Kidney (tissue), 14 donors: ENCODE measurements around the gene FOXP2. TPM values are rescaled to one million over a fixed set of nuclear protein-coding genes. Genes with fewer than 3 reads are reported as not detected.

ENCODE experiments used
- DNase-seq, 5 donors: peaks; one replicate each; pipeline ENCODE4 v3.0.0-alpha.2; 2013 to 2020
- FAIRE-seq: peaks from 2 replicates; lab custom pipeline; 2012; peaks lifted over from hg19 to GRCh38; lab: Jason Lieb, UNC
- H3K27ac ChIP-seq, 2 donors: one replicate each; pipeline ENCODE4 v1.7.0; 2013; ENCODE audit warnings: low read depth in 2 of 2, low read length in 2 of 2, inconsistent platforms in 1 of 2
- H3K27me3 ChIP-seq: one replicate; pipeline ENCODE4 v1.7.1; 2013; ENCODE audit warnings: low read length, inconsistent platforms; ENCODE audit not compliant: control insufficient read depth, insufficient read depth
- H3K36me3 ChIP-seq, 3 donors: one replicate each; pipeline versions ENCODE4 v1.7.0 to v1.7.1; 2013; ENCODE audit warnings: low read length in 3 of 3, control low read depth in 1 of 3, inconsistent platforms in 1 of 3; ENCODE audit not compliant: insufficient read depth in 3 of 3, control insufficient read depth in 2 of 3
- H3K4me1 ChIP-seq, 3 donors: one replicate each; pipeline versions ENCODE4 v1.7.0 to v1.7.1; 2013; ENCODE audit warnings: low read length in 3 of 3, inconsistent platforms in 1 of 3, low read depth in 1 of 3; ENCODE audit not compliant: control insufficient read depth in 2 of 3, insufficient read depth in 2 of 3
- H3K4me3 ChIP-seq, 3 donors: one replicate each; pipeline versions ENCODE4 v1.7.0 to v1.8.1; 2013; ENCODE audit warnings: low read length in 3 of 3, control low read depth in 1 of 3, inconsistent platforms in 1 of 3
- H3K9ac ChIP-seq, 3 donors: one replicate each; pipeline versions ENCODE4 v1.7.0 to v1.7.1; 2013; ENCODE audit warnings: low read length in 3 of 3, control low read depth in 1 of 3, inconsistent platforms in 1 of 3
- H3K9me3 ChIP-seq, 3 donors: one replicate each; pipeline versions ENCODE4 v1.7.0 to v1.7.1; 2013; ENCODE audit warnings: low read length in 3 of 3, control low read depth in 1 of 3, inconsistent platforms in 1 of 3; ENCODE audit not compliant: control insufficient read depth in 2 of 3, insufficient read depth in 1 of 3
- intact Hi-C: fragments of 100-400 bp; cut with DNase I; formaldehyde crosslinking; loops from one replicate; pipeline ENCODE4 v1.11.1; 2022
- polyA plus RNA-seq: library from polyadenylated mRNA; stranded (reverse); fragments of 350-450 nt; fragmentation: Illumina TruSeq; extraction: RNeasy Lipid Tissue Mini Kit (QIAGEN cat#74804); gene quantifications from one replicate; pipeline ENCODE4 v1.2.3, GENCODE V29; 2014; ENCODE audit warnings: low read depth, low replicate concordance; ENCODE audit not compliant: insufficient read depth
- total RNA-seq: library from RNA; stranded (reverse); fragmentation: NEBNext Ultra II Directional; extraction: Animal tissue kit (Norgen Biotek cat#: 25700); gene quantifications from one replicate; pipeline ENCODE4 v1.2.1, GENCODE V29; 2021
- TF ChIP-seq, protein P1 (sequence below): IDR thresholded peaks from 3 replicates; pipeline ENCODE4 v1.5.1; 2012; ENCODE audit warnings: mild to moderate bottlenecking, moderate library complexity, borderline replicate concordance; ENCODE audit not compliant: insufficient read depth; ENCODE audit errors: extremely low read depth
- donor health status: control.
- donor health status: control.
- donor health status: control.
- donor health status: control.
- donor health status: control.
- donor health status: DM: yes; HTN: yes; CAD: no.
- donor health status: Normal renal cell carcinoma (clear cell type).

Gene FOXP2
- total and polyA plus RNA-seq, 2 donors from 2014 or later, result 0.69 to 8.0 TPM

DNA sequence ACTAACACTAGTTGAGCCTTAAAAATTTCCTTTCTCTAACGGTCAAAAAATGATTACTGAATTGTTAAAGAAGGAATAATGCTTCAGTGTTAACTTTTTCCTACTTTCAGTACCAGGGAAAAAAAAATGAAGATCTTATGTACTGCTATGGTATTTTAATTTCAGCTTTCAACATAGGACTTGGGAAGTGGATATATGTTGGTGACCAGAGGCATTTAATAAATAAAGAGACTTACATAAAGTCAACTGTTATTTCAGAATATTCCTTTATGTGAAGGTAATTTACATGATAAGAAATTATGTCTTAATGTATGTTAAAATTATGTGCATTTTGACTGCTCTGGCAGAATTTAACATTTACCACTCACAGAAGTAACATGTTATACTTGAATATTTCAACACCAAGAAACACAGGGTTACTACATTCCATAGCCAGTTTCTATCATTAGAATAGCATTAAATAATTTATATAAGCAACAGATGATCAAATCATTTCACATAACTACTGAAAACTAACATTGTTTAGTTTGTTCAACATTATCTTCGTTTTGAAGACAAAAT is 257.0 kb downstream of the FOXP2 start:
- TF ChIP-seq, protein P1, sequence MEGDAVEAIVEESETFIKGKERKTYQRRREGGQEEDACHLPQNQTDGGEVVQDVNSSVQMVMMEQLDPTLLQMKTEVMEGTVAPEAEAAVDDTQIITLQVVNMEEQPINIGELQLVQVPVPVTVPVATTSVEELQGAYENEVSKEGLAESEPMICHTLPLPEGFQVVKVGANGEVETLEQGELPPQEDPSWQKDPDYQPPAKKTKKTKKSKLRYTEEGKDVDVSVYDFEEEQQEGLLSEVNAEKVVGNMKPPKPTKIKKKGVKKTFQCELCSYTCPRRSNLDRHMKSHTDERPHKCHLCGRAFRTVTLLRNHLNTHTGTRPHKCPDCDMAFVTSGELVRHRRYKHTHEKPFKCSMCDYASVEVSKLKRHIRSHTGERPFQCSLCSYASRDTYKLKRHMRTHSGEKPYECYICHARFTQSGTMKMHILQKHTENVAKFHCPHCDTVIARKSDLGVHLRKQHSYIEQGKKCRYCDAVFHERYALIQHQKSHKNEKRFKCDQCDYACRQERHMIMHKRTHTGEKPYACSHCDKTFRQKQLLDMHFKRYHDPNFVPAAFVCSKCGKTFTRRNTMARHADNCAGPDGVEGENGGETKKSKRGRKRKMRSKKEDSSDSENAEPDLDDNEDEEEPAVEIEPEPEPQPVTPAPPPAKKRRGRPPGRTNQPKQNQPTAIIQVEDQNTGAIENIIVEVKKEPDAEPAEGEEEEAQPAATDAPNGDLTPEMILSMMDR, result no peak
- DNase-seq (no peak), FAIRE-seq (no peak)
- Histone ChIP-seq H3K36me3 (no peaks in the 10 kb centered on the region), H3K27ac (no peak overlapping the region), H3K4me1 (no peaks in the 10 kb centered on the region), H3K9me3 (no peaks in the 10 kb centered on the region), H3K4me3 (no peak overlapping the region), H3K27me3 (no peaks in the 10 kb centered on the region), H3K9ac (no peak overlapping the region)
- intact Hi-C loops, result no loop called here

DNA sequence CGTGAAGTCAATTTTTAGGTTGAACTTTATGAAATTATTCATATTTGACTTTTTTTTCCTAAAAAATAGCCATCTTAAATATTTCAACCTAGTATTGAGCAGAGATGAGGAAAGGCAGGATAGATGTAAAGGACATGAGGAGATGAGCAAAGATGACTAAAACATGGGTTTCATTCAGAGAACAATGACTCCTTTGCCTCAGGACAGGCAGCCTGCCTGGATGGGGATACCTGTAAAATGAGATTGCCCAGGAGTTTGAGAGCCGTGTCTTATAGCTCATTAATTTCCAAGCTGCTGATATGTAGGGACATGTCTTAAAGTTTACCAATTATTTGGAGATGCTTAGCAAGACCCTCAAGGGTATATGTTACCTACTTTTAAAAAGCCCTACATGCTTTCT is 263.5 kb downstream of the FOXP2 start:
- no peak overlapping the region for H3K4me3 ChIP-seq
- H3K27me3 ChIP-seq, result no peaks in the 10 kb centered on the region
- no peaks in the 10 kb centered on the region for H3K9me3 ChIP-seq
- no peak overlapping the region for H3K9ac ChIP-seq
- no peak for FAIRE-seq
- TF ChIP-seq, protein P1, result no peak
- H3K36me3 ChIP-seq, result no peaks in the 10 kb centered on the region
- intact Hi-C loops, result no loop called here
- no peak overlapping the region for H3K27ac ChIP-seq
- no peak for DNase-seq
- no peaks in the 10 kb centered on the region for H3K4me1 ChIP-seq

DNA sequence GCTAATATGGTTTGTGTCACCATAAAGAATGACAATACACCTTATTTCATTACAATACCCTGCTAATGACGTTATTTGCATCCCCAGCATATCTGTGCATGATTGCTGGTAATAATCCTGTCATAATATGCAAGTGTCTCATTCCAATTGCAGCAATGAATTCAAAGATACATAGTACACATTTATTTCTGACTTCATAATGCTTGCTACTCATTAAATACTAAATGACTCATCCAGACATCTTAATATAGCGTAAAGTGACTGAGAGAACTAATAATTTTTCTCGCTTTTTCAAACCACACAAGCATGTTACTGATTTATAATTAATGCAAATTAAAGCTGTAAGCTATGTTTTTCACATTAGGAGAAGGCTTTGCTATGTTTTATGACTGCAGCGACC is 272.6 kb downstream of the FOXP2 start:
- TF ChIP-seq, protein P1, result no peak
- H3K9me3 ChIP-seq, result no peaks in the 10 kb centered on the region
- DNase-seq, result no peak
- no peaks in the 10 kb centered on the region for H3K36me3 ChIP-seq
- no peak overlapping the region for H3K9ac ChIP-seq
- no peak for FAIRE-seq
- no peaks in the 10 kb centered on the region for H3K27me3 ChIP-seq
- no peak overlapping the region for H3K27ac ChIP-seq
- intact Hi-C loops, result no loop called here
- H3K4me1 ChIP-seq, result no peaks in the 10 kb centered on the region
- no peak overlapping the region for H3K4me3 ChIP-seq

DNA sequence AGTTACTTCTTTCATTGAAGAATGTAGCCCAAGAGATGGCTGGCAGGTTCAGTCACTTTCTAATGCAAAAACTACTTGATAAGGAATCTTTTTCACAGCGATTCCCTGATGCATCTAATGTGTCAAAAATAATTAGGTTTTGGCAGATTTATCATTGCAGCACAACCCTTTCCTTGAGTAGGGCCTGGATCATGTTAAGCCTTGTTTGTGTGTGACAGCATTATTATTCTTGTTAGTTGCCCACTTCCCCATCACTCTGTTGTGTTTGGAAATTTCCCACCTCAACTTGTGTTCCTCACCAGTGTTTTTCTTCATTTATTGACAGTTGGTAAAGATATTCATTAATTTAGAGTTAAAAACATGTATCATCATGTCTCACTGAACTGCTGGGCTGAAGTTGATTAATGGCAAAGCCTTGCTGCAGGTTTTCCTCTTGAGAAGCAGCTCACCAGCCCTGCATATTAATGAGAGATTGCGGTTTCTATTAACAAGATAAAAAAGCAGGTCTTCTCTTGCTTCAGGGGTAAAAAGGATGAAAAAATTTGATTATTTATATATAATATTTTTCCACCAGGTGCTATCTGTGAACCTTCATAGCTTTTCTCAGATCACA is 273.9 kb downstream of the FOXP2 start:
- no peak overlapping the region for H3K27ac ChIP-seq
- FAIRE-seq (no peak), DNase-seq (peak in 2 of 5 donors; percentile 13 to 40)
- H3K9me3 ChIP-seq, result no peaks in the 10 kb centered on the region
- TF ChIP-seq, protein P1, result no peak
- no peaks in the 10 kb centered on the region for H3K27me3 ChIP-seq
- intact Hi-C loops, result no loop called here
- no peaks in the 10 kb centered on the region for H3K4me1 ChIP-seq
- H3K4me3 ChIP-seq, result no peak overlapping the region
- no peaks in the 10 kb centered on the region for H3K36me3 ChIP-seq
- no peak overlapping the region for H3K9ac ChIP-seq
